Tibial nerve (tissue), 4 donors: ENCODE data around the gene ISOC2.

Experiments used
- CTCF ChIP-seq, 5 experiments: fragments of 200-600 bp in 3 of 5; fragments of 450-650 bp in 2 of 5; sonication (generic) in 3 of 5; IDR thresholded peaks; one replicate each; pipeline ENCODE4 v1.5.1; 2016 to 2019; ENCODE audit warnings: antibody characterized with exemption in 5 of 5, mild to moderate bottlenecking in 3 of 5, moderate library complexity in 2 of 5
- EP300 ChIP-seq, 2 donors: sonication (generic); formaldehyde crosslinking; IDR thresholded peaks; one replicate each; pipeline ENCODE4 v1.6.1; 2017; ENCODE audit warnings: antibody characterized with exemption in 2 of 2, mild to moderate bottlenecking in 1 of 2
- POLR2A ChIP-seq, 2 donors: fragments of 450-650 bp; IDR thresholded peaks; one replicate each; pipeline ENCODE4 v1.6.1; 2017; ENCODE audit warnings: antibody characterized with exemption in 2 of 2, mild to moderate bottlenecking in 2 of 2, moderate library complexity in 2 of 2

DNA sequence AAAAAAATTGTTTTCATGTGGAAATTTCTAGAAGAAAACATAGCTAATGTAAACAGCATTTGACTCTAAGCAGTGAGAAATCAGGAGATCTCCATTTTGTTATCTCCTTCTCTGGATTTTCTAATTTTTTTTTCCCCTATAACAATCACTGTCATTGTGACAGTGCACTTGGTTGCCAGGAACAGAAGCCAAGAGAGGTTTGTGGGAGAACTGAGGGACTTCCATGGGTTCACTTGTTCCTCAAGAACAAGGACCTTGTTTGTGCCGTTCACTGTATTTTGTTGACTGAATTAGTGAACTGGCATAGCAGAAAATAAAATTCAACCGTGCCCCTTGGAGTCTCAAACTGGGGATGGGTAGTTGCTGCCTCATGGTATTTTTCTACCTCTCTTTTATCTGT lies 35.4 kb downstream of the ISOC2 start:
- TF ChIP-seq CTCF (IDR thresholded peaks at IDR 0.05) (peak in 1 of 5 experiments; percentile 10), EP300 (IDR thresholded peaks at IDR 0.05) (peak; percentile 80 to 85), POLR2A (IDR thresholded peaks at IDR 0.05) (no peak)
